Measurements from ENCODE around the gene RAB3GAP2. TPM values are rescaled to one million over a fixed set of nuclear protein-coding genes. Genes with fewer than 3 reads are reported as not detected.
"Not testable (repeated sequence)": the region's sequence is repeated elsewhere in the genome, so short reads cannot be mapped to it uniquely, and the experiment has no call there.

The RAB3GAP2 gene
- total and polyA plus RNA-seq, 5 experiments from 2014 or later = 16.6 to 52.0 (median 22.8) TPM

GRCh38 chr1:220166853-220167252 lies 105.4 kb downstream of the RAB3GAP2 start:
- peaks cover 0 to 4% (median 0%) of the 10 kb centered on the region in 4 donors for H3K4me1 Mint-ChIP-seq
- H3K4me3 Mint-ChIP-seq = no peak overlapping the region
- H3K27me3 Mint-ChIP-seq = no peaks in the 10 kb centered on the region
- no peaks in the 10 kb centered on the region for H3K9me3 Mint-ChIP-seq
- H3K27ac Mint-ChIP-seq = no peak overlapping the region
- POLR2A ChIA-PET = no interaction called here
- ATAC-seq (no peak), DNase-seq (no peak)
- H3K36me3 Mint-ChIP-seq = peaks cover 20 to 78% (median 30%) of the 10 kb centered on the region in 3 donors

GRCh38 chr1:220164517-220164916 lies 107.7 kb downstream of the RAB3GAP2 start:
- Mint-ChIP-seq H3K36me3 (peaks cover 15 to 77% (median 17%) of the 10 kb centered on the region in 3 donors), H3K4me1 (peaks cover 0 to 1% (median 0%) of the 10 kb centered on the region in 4 donors), H3K27me3 (no peaks in the 10 kb centered on the region), H3K4me3 (no peak overlapping the region), H3K27ac (no peak overlapping the region), H3K9me3 (no peaks in the 10 kb centered on the region)
- POLR2A ChIA-PET = no interaction called here
- ATAC-seq = no peak
- DNase-seq = no peak

GRCh38 chr1:220164116-220164515 lies 108.1 kb downstream of the RAB3GAP2 start:
- no peak overlapping the region for H3K27ac Mint-ChIP-seq
- ATAC-seq = no peak
- no peaks in the 10 kb centered on the region for H3K9me3 Mint-ChIP-seq
- no peak overlapping the region for H3K4me3 Mint-ChIP-seq
- POLR2A ChIA-PET = no interaction called here
- H3K4me1 Mint-ChIP-seq = no peaks in the 10 kb centered on the region
- no peaks in the 10 kb centered on the region for H3K27me3 Mint-ChIP-seq
- no peak for DNase-seq
- peaks cover 11 to 74% (median 13%) of the 10 kb centered on the region in 3 donors for H3K36me3 Mint-ChIP-seq

- H3K27me3 Mint-ChIP-seq = no peaks in the 10 kb centered on the region
- ATAC-seq (no peak), DNase-seq (no peak)
- peaks cover 4 to 16% (median 11%) of the 10 kb centered on the region in 4 donors for H3K4me1 Mint-ChIP-seq
- H3K4me3 Mint-ChIP-seq = no peak overlapping the region
- H3K36me3 Mint-ChIP-seq = peaks cover 10 to 75% (median 19%) of the 10 kb centered on the region in 3 donors
- POLR2A ChIA-PET = no interaction called here
- H3K27ac Mint-ChIP-seq = peak overlapping the region in 3 of 10 donors; percentile 1 to 39 (median 19)
- H3K9me3 Mint-ChIP-seq = no peaks in the 10 kb centered on the region
These were observed 112.2 kb downstream of the RAB3GAP2 start for GRCh38 chr1:220160027-220160426.

GRCh38 chr1:220159041-220159440 lies 113.2 kb downstream of the RAB3GAP2 start:
- ATAC-seq = no peak
- peaks cover 4 to 16% (median 11%) of the 10 kb centered on the region in 4 donors for H3K4me1 Mint-ChIP-seq

GRCh38 chr1:220158530-220158929 lies 113.7 kb downstream of the RAB3GAP2 start:
- Mint-ChIP-seq H3K4me1 (peaks cover 4 to 16% (median 11%) of the 10 kb centered on the region in 4 donors), H3K27ac (peak overlapping the region in 2 of 10 donors; percentile 61 to 74), H3K36me3 (peaks cover 13 to 78% (median 19%) of the 10 kb centered on the region in 3 donors)
- H3K9me3 Mint-ChIP-seq, ATAC-seq, H3K27me3 Mint-ChIP-seq, H3K4me3 Mint-ChIP-seq, POLR2A ChIA-PET, DNase-seq: not testable (repeated sequence)

More at GRCh38 chr1:220159041-220159440, 113.2 kb downstream of the RAB3GAP2 start:
- POLR2A ChIA-PET = no interaction called here
- H3K9me3 Mint-ChIP-seq = no peaks in the 10 kb centered on the region
- no peaks in the 10 kb centered on the region for H3K27me3 Mint-ChIP-seq
- peak overlapping the region in 1 of 10 donors; percentile 61 for H3K27ac Mint-ChIP-seq
- no peak for DNase-seq
- peaks cover 10 to 77% (median 19%) of the 10 kb centered on the region in 3 donors for H3K36me3 Mint-ChIP-seq
- H3K4me3 Mint-ChIP-seq = no peak overlapping the region

GRCh38 chr1:220157738-220158137 lies 114.5 kb downstream of the RAB3GAP2 start:
- H3K36me3 Mint-ChIP-seq = peaks cover 16 to 83% (median 19%) of the 10 kb centered on the region in 3 donors
- H3K9me3 Mint-ChIP-seq = no peaks in the 10 kb centered on the region
- H3K27ac Mint-ChIP-seq = peak overlapping the region in 7 of 10 donors; percentile 1 to 61 (median 27)
- POLR2A ChIA-PET = no interaction called here
- DNase-seq = no peak
- H3K27me3 Mint-ChIP-seq = no peaks in the 10 kb centered on the region
- no peak for ATAC-seq
- peaks cover 4 to 16% (median 11%) of the 10 kb centered on the region in 4 donors for H3K4me1 Mint-ChIP-seq
- H3K4me3 Mint-ChIP-seq = no peak overlapping the region

GRCh38 chr1:220156620-220157146 lies 115.6 kb downstream of the RAB3GAP2 start:
- ATAC-seq (no peak), DNase-seq (no peak)
- Mint-ChIP-seq H3K27me3 (no peaks in the 10 kb centered on the region), H3K9me3 (no peaks in the 10 kb centered on the region), H3K36me3 (peaks cover 16 to 87% (median 19%) of the 10 kb centered on the region in 3 donors), H3K4me3 (peak overlapping the region in 1 of 10 donors; percentile 43), H3K4me1 (peaks cover 4 to 16% (median 11%) of the 10 kb centered on the region in 4 donors), H3K27ac (peak overlapping the region; percentile 0 to 85 (median 64))
- POLR2A ChIA-PET = no interaction called here

GRCh38 chr1:220153147-220153546 lies 119.1 kb downstream of the RAB3GAP2 start:
- no peaks in the 10 kb centered on the region for H3K9me3 Mint-ChIP-seq
- ATAC-seq (no peak), DNase-seq (no peak)
- POLR2A ChIA-PET = no interaction called here
- H3K4me3 Mint-ChIP-seq = no peak overlapping the region
- H3K27me3 Mint-ChIP-seq = no peaks in the 10 kb centered on the region
- peaks cover 4 to 13% (median 11%) of the 10 kb centered on the region in 4 donors for H3K4me1 Mint-ChIP-seq
- peak overlapping the region in 3 of 10 donors; percentile 2 to 52 (median 47) for H3K27ac Mint-ChIP-seq
- H3K36me3 Mint-ChIP-seq = peaks cover 7 to 73% (median 10%) of the 10 kb centered on the region in 3 donors

- peak overlapping the region in 6 of 10 donors; percentile 5 to 63 (median 27) for H3K27ac Mint-ChIP-seq
These were observed 120.8 kb downstream of the RAB3GAP2 start for GRCh38 chr1:220151454-220151853.

GRCh38 chr1:220149742-220150141 lies 122.5 kb downstream of the RAB3GAP2 start:
- H3K27ac Mint-ChIP-seq = peak overlapping the region in 4 of 10 donors; percentile 16 to 43 (median 22)
- H3K36me3 Mint-ChIP-seq = peaks cover 5 to 69% (median 22%) of the 10 kb centered on the region in 3 donors
- H3K4me3 Mint-ChIP-seq = no peak overlapping the region
- DNase-seq (no peak), ATAC-seq (no peak)
- no peaks in the 10 kb centered on the region for H3K27me3 Mint-ChIP-seq
- no peaks in the 10 kb centered on the region for H3K9me3 Mint-ChIP-seq
- POLR2A ChIA-PET = interaction anchor here (0.6 kb wide), 1 partner anchor 82 kb away, joined by 4 read pairs; no protein-coding TSS in a partner anchor
- H3K4me1 Mint-ChIP-seq = no peaks in the 10 kb centered on the region

More at GRCh38 chr1:220151454-220151853, 120.8 kb downstream of the RAB3GAP2 start:
- DNase-seq (no peak), ATAC-seq (no peak)
- H3K36me3 Mint-ChIP-seq = peaks cover 1 to 71% (median 10%) of the 10 kb centered on the region in 3 donors
- H3K27me3 Mint-ChIP-seq = no peaks in the 10 kb centered on the region
- no peak overlapping the region for H3K4me3 Mint-ChIP-seq
- POLR2A ChIA-PET = no interaction called here
- H3K4me1 Mint-ChIP-seq = peaks cover 0 to 3% (median under 1%) of the 10 kb centered on the region in 4 donors
- H3K9me3 Mint-ChIP-seq = no peaks in the 10 kb centered on the region

- Mint-ChIP-seq H3K36me3 (peaks cover 16 to 79% (median 34%) of the 10 kb centered on the region in 3 donors), H3K4me1 (no peaks in the 10 kb centered on the region)
These were observed 128.2 kb downstream of the RAB3GAP2 start for GRCh38 chr1:220144051-220144450.

GRCh38 chr1:220139966-220140365 lies 132.3 kb downstream of the RAB3GAP2 start:
- POLR2A ChIA-PET = no interaction called here

More at GRCh38 chr1:220144051-220144450, 128.2 kb downstream of the RAB3GAP2 start:
- Mint-ChIP-seq H3K27ac (peak overlapping the region in 6 of 10 donors; percentile 19 to 89 (median 56)), H3K9me3 (no peaks in the 10 kb centered on the region), H3K27me3 (no peaks in the 10 kb centered on the region), H3K4me3 (no peak overlapping the region)
- ATAC-seq (no peak), DNase-seq (no peak)
- POLR2A ChIA-PET = no interaction called here

More at GRCh38 chr1:220139966-220140365, 132.3 kb downstream of the RAB3GAP2 start:
- Mint-ChIP-seq H3K9me3 (no peaks in the 10 kb centered on the region), H3K36me3 (peaks cover 11 to 83% (median 31%) of the 10 kb centered on the region in 3 donors), H3K4me1 (peaks cover 0 to 12% (median 7%) of the 10 kb centered on the region in 4 donors), H3K27me3 (no peaks in the 10 kb centered on the region), H3K27ac (no peak overlapping the region), H3K4me3 (no peak overlapping the region)
- no peak for ATAC-seq
- DNase-seq = no peak
